ENCODE results near the gene TESK2.

The TESK2 gene

GRCh38 chr1:45306905-45307304 lies 184.1 kb downstream of the TESK2 start:
- no peak for TF ChIP-seq CTCF (IDR thresholded peaks at IDR 0.05)

- no peak for TF ChIP-seq CTCF (IDR thresholded peaks at IDR 0.05)
These were observed 184.6 kb downstream of the TESK2 start for GRCh38 chr1:45306319-45306718.

GRCh38 chr1:45305231-45305630 lies 185.7 kb downstream of the TESK2 start:
- no peak for TF ChIP-seq CTCF (IDR thresholded peaks at IDR 0.05)

- peak; percentile 8; the same call in 1 of the 2 replicates for TF ChIP-seq CTCF (IDR thresholded peaks at IDR 0.05)
These were observed 186.5 kb downstream of the TESK2 start for GRCh38 chr1:45304311-45305081.

- TF ChIP-seq CTCF (IDR thresholded peaks at IDR 0.05) = peak; percentile 79
These were observed 187.2 kb downstream of the TESK2 start for GRCh38 chr1:45303520-45304310.

GRCh38 chr1:45302505-45303150 lies 188.3 kb downstream of the TESK2 start:
- no peak for TF ChIP-seq CTCF (IDR thresholded peaks at IDR 0.05)

- no peak; the same call in 1 of the 2 replicates for TF ChIP-seq CTCF (IDR thresholded peaks at IDR 0.05)
These were observed 190.3 kb downstream of the TESK2 start for GRCh38 chr1:45300669-45300997.
